Fibroblast of the aortic adventitia (primary cell): ENCODE results near the gene LCE4A. TPM values are rescaled to one million over a fixed set of nuclear protein-coding genes. Genes with fewer than 3 reads are reported as not detected.

Source experiments
- DNase-seq: peaks from one replicate; pipeline ENCODE4 v3.0.0-alpha.2; 2010; ENCODE audit warnings: low read depth
- H3K4me3 ChIP-seq: 2 replicates; pipeline ENCODE4 v1.5.1; 2011; ENCODE audit warnings: low read depth, mild to moderate bottlenecking, control low read depth, low read length, moderate library complexity
- total RNA-seq: library from RNA; depleted of rRNA; stranded (reverse); fragments of >200 nt; gene quantifications from 2 replicates; pipeline ENCODE4 v1.2.3, GENCODE V29; 2012; ENCODE audit warnings: low replicate concordance
- TF ChIP-seq, protein P1 (sequence below): IDR thresholded peaks from 2 replicates; pipeline ENCODE4 v1.5.1; 2011; ENCODE audit warnings: mild to moderate bottlenecking, low read length, control low read depth, inconsistent platforms; ENCODE audit not compliant: insufficient read depth

The LCE4A gene
- total RNA-seq, 1 donor: not detected

DNA sequence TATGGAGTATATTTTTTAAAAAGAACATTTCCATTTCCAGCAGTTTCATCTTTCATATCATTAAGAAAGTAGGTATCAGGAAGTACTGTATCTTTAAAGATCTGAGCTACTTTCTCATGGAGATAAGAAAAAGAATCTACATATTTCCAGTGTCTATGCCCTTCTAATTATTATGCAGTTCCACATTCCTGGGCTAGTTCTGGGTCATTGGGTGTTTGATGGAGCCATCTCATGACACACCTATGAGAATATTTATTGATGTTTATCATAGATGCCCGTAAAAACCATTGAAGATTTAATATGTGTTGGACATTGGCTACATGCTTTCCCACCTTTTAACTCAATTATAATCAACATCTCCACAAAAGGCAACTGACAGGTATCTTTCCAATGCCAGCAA is 21.0 kb downstream of the LCE4A start:
- TF ChIP-seq, protein P1, sequence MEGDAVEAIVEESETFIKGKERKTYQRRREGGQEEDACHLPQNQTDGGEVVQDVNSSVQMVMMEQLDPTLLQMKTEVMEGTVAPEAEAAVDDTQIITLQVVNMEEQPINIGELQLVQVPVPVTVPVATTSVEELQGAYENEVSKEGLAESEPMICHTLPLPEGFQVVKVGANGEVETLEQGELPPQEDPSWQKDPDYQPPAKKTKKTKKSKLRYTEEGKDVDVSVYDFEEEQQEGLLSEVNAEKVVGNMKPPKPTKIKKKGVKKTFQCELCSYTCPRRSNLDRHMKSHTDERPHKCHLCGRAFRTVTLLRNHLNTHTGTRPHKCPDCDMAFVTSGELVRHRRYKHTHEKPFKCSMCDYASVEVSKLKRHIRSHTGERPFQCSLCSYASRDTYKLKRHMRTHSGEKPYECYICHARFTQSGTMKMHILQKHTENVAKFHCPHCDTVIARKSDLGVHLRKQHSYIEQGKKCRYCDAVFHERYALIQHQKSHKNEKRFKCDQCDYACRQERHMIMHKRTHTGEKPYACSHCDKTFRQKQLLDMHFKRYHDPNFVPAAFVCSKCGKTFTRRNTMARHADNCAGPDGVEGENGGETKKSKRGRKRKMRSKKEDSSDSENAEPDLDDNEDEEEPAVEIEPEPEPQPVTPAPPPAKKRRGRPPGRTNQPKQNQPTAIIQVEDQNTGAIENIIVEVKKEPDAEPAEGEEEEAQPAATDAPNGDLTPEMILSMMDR: no peak
- no peak for DNase-seq
- no peak overlapping the region for H3K4me3 ChIP-seq

DNA sequence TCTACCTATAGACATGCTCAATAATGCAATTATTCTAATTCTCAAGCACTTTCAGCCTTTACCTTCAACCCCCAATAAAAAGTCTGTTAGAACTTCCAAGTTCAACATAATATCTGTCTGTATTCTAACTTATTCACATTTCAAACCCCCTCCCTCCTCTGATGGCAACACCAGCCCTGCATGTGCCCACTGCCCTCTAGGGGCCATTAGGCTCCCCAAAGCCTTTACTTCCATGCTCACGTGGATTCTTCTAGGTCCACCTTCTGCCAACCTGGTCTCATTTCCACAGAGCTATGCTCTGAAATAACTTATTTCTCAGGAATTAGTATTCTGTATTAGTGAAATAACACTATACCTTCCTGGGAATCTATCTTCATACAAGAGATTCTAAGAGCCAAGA is 27.7 kb downstream of the LCE4A start:
- no peak for DNase-seq
- no peak overlapping the region for H3K4me3 ChIP-seq
- TF ChIP-seq, protein P1: no peak

DNA sequence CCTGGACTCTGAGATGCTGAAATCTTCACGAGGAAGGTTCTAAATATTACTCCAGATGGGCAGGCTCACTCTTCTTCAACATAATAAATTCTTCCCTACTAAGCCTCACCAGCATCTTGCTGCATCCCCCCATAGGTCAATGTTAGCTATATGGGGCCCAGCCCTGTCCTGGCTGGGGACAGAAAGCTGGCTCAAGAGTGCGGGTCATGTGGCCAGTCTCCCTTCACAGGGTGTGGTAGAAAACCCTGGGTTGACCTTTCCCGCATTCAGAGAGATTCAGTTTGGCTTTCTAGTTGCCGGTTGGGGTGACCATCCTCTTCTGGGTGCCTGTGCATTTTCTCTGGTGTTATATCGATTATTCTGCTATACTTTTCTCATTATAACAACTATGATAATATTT is 30.0 kb downstream of the LCE4A start:
- no peak overlapping the region for H3K4me3 ChIP-seq
- DNase-seq: no peak
- TF ChIP-seq, protein P1: no peak

DNA sequence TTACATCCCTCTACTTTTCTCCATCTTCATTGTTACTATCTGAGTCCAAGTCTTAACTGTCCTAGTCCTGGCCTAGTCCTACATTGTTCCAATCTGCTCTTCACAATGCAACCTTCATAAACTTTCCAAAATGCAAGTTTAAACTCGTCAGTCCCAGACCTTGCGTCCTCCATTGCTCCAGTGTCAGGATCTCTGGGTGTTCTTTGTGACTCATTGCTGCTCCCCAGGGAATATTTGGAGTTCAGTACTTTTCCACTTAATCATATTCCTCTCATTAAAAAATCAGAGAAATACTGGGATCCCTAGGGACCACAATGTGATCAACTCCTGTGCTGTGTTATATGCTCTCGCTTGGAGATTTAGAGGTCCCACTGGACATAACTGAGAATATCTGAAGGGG is 31.9 kb downstream of the LCE4A start:
- DNase-seq: no peak
- TF ChIP-seq, protein P1: no peak

DNA sequence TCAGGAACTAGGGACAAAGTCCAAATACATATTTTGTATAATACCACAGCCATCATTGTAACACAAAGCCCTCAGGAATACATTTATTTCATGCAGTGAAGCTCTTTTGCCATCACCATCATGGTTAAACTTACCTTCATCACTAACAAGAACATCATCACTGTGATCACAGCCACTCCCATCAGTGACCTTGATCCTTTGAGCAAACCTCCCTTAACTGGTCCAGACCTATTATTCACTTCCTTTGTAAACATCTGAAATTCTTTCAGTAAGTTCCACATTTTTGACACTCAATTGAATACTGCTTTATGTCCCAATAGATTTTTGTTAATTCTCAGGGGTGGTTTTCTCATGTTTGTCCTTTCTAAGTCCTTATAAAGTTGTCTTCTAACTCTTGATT is 33.7 kb downstream of the LCE4A start:
- no peak overlapping the region for H3K4me3 ChIP-seq
- DNase-seq: no peak
- TF ChIP-seq, protein P1: no peak

More for the DNA sequence above, 31.9 kb downstream of the LCE4A start:
- no peak overlapping the region for H3K4me3 ChIP-seq

DNA sequence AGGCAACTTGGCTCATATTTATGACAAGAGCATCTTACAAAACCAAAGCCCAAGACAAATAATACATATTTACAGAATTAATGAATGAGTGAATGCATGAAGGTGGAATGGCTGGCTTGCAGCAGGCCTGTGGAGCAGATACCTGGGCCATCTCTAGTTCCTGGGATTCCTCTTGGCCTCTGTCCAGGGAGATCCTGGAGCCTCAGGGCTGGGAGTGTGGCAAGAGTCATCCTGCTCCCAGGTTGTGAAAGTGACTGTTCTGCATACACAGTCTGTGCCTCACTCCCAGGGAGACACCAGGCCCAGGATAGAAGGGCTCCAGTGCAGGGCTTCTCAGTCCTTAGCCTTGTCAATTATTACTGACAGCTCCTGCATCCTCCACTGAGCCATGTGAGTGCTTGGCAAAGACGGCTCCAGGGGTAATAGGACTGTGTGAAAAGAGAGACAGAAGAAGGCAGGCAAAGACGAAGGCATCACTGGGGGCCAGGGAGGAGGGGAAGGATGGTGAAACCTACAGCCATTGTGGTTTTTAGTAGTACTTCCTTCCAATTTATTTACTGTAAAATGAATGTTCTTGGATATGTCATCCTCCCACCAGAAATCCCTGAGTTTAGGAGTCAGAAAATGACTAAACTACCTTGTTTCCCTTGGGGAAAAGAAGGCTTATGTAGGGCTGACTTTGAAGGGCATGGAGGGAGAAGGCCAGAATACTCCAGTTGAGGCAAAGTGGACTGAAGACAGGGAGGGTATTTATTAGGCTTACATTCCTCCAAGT is 35.6 kb downstream of the LCE4A start:
- TF ChIP-seq, protein P1: no peak
- DNase-seq: peak; percentile 11
- H3K4me3 ChIP-seq: no peak overlapping the region

DNA sequence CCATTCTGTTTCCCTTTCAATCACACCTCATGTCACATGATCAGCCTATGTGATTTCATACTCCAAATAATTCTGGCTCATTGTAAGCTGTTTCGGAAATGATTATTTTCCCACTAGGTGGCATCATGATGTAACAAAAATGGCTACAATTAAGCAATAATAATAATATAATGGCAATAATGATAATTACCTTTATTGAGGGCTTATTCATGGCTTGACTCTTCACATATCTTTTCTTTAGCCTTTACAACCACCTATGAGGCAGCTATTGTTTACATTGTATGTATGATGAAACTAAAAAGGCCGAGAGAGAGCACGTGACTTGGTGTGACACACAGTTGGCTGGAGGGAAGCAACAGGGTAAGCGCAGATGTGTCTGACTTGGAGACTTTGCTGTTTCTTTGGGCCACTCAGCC is 37.3 kb downstream of the LCE4A start:
- no peak overlapping the region for H3K4me3 ChIP-seq
- TF ChIP-seq, protein P1: no peak
- peak; percentile 17 for DNase-seq
